ENCODE results near the gene ALPK3.
"Not testable (repeated sequence)": the region's sequence is repeated elsewhere in the genome, so short reads cannot be mapped to it uniquely, and the experiment has no call there.

The ALPK3 gene

DNA sequence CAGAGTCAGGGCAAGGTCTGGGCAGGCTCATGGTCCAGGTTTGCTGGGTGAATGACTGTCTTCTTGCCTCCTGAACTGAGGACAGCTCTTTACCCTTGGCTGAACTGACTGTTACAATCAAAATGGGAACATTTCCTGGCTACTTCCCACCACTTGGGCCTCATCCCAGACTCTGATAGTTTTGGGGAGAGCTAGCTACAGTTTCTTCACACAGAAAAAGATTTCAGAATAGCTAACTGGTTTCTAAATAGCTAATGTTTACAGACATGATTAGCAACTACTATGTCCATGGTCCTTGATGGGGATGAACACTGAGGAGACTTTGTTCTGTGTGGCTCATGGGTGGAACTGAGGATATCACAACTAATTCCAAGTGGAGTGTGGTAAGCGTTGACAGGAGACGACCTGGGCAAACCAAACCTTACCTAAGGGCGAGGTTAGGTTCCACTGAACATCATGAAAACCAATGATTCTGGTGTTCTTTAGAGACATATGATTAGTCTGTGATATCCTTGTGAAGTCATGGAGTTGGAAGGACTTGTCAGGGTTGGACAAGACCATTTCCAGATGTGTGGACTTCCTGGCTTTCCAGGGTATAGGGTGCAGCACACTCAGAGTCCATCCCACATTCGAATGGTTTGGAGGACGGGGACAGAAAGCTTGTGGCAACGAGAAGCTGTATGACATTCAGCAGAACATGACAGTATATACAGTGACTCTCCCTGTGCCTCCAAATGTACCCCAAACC, 7.3 kb downstream of the ALPK3 start:
- DNase-seq = no peak
- ATAC-seq = no peak

DNA sequence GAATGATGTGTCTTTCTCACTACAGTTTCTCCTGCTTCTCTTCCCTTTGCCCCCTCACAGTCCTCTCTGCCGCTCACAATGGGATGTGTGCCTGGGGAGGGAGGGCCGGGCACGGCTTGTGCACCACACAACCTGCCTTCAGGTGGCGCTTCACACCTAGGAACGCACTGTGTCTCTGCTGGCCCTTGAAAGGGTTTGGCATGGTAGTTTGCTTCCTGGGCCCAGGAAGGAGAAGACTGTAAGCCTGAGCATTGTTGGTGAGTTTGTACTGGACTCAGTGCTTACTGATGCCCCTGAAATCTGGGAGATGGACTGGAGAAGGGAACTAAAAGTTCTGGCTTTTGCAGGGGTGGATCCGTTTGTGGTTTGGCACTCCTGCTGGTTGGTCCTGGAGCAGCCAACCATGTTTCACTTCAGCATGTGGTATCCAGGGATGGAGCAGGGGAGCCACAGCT, 9.2 kb downstream of the ALPK3 start:
- ATAC-seq (peak; percentile 55), DNase-seq (peak; percentile 19)

DNA sequence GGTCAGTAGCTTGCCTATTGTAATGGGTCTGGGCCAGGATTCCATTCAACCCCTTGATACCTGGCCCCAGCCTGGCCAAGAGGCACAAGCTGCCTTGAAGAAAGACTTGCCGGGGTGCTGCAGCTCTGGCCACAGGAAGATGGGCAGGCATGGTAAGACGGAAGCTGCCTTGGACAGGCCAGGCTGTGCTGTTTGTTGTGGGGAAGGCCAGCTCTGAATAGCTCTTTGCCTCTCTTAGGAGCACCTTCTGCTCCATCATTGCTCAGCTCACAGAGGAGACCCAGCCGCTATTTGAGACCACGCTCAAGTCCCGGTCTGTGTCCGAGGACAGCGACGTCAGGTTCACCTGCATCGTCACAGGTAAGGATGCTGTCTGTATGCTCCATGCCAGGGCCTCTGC, 10.1 kb downstream of the ALPK3 start:
- no peak for ATAC-seq
- DNase-seq = no peak

DNA sequence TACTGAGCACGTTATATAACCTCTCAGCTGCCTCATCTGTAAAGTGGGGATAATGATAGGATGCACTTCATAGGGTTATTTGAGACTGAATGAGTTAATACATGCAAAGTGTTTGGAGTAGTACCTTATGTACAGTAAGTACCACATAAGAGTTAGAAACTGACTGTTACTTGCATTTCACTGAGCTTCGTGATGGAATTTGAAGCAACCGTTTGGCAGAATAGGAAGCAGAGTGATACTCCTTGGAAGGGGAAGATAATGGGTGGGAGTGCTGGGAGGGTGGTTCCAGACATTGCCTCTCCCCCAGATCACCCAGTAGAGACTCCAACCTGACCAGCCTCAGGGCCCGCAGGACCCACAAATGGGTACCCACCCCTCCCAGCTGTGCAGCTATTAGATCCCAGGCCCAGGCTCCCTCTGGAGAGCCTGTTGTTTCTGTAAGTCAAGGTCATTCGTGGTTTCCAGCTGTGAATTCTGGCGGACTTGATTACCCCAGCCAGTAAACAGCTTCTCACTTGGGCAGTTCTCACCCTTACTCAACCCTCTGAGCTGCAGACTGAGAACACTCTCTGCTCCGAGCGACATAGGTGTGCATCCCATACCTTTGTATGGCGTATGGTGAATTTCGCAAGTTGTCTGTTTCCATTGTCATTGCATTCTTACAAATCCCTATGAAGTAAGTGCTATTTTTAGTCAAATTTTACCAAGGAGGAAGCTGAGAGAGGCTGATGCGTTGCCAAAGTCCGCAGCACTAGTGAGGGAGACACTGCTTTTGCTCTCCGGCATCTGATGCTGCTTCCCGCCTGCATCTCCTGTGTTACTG, 11.1 kb downstream of the ALPK3 start:
- no peak for DNase-seq
- no peak for ATAC-seq

DNA sequence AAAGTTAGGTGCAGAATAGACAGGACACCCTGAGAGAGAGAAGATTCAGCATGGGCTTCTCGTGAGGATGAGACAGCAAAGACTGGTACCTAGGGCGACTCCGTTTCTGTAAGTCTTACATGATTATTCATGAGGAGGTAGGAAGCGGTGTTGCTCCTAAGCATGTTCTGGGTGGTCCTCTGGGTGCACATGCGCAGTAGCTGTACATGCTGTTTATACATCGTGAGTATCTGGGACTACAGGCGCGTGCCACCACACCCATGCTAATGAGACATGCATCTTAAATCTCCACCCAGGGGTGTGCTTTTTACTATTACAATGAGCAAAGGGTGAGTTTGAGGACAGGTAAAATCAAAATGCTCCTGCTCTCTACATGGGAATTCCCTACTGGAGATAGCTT, 12.3 kb downstream of the ALPK3 start:
- DNase-seq = no peak
- no peak for ATAC-seq

DNA sequence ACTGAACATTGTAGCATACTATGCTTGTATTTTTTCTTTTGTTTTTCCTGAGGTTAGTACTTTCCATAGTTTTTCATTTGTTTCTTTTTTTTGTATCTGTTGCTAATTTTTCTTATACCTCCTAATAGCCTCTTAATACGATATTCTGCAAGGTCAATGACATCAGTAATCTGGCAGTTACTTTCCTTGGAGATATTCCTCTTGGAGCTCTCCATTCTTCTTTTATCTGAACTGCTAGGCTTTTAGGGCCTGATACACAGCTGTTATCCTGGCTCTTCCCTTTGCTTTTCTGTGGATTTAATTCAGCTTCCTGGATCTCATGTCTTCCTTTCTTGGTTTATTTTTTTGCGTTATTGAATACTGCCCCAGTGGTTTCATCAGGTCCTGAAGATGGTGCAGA, 12.9 kb downstream of the ALPK3 start:
- ATAC-seq = no peak
- no peak for DNase-seq

DNA sequence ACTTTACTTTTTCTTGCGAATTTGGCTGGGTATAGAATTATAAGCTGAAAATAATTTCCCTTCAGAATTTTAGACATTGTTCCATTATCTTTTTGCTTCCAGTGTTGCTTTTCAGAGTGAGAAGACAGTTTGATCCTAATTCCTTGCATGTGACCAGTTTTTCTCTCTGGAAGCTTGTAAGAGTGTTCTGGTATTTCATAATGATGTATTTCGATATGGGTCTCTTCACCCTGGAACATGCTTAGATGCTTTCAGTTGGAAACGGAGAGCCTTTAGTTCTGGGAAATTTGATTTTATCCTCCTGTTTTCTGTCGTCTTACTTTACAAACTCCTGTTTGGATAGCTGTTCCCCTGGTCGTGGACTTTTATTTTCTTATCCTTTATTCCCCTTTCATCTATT, 13.9 kb downstream of the ALPK3 start:
- ATAC-seq (no peak), DNase-seq (no peak)

DNA sequence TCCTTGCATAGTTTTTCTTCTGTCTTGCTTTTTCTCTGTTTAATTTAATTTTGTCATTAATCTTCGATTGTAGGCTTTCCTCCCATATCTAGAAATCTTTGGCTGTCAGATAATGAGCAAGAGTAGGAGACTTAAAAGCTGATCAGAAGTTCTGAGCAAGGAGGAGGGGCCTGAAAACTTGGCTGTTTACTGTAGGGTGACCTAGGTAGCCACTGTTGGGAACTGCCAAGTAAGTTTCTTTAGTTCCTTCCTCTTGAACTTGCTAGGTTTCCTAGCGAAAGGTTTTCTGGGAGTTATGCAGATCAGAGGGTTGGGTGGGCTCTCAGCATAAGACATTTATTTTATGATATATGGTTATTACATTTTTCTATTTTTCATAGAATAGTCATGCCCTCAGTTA, 14.5 kb downstream of the ALPK3 start:
- ATAC-seq (no peak), DNase-seq (no peak)

DNA sequence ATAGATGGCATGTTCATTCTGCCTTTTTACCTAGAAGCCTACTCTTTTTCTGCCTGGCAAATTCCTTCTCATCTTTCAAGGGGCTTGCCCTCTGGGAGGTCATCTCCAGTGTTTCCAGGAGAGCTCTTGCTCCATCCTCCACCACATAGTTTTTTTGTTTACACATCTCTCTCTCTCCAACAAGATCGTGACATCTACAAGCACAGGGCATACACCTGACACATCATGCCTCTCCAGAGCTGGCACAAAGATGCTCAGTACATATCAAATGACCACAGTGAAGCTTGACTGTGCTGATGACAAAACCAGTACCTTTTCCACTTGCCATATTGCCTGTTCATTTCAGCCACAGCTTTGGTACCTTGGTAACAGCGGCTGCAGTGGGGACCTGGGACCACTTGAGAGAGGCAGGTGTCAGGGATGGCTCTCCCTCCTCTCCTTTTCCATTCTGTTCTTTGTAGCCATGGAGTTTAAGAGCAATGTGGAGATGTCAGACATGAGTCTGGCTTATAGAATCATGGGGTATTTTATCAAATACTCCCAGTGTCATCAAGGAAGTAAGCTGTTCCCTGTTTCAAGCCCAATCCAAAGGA, 15.4 kb downstream of the ALPK3 start:
- ATAC-seq (no peak), DNase-seq (no peak)

DNA sequence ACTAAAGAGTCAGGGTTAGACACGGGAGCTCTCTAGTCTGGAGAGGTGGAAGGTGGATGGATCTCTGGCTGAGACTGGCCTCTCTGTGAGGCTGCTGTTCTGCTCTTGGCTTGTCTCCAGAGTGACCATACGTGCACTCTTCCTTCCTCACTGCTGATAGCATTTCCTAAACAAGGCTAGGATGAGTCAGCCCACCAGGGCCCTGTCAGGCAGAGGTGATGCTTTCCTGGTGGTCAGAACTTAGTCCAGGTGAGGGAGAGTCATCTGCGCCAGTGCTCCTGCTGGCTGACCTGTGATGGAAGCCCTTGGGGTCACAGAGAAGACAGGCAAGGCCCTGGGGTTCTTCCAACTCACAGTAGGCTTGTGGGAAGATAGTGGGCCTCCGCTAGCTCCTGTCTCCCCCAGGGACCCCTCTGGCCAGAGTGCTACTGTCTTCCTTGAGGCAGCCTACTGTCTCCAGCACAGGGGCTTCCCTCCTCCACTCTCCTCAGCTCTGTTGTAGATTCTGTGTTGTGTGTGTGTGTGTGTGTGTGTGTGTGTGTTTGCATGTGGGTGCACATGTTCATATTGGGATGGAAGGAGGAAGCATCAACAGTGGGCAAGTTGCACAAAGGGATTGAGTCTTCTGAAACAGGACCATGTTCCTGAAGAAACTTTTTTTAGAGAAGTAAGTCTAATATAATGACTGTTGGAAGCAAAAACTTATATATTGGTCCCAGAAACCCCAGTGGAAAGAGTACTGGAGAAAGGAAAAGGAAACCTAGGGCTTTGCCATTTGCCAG, 16.5 kb downstream of the ALPK3 start:
- DNase-seq (no peak), ATAC-seq (no peak)

DNA sequence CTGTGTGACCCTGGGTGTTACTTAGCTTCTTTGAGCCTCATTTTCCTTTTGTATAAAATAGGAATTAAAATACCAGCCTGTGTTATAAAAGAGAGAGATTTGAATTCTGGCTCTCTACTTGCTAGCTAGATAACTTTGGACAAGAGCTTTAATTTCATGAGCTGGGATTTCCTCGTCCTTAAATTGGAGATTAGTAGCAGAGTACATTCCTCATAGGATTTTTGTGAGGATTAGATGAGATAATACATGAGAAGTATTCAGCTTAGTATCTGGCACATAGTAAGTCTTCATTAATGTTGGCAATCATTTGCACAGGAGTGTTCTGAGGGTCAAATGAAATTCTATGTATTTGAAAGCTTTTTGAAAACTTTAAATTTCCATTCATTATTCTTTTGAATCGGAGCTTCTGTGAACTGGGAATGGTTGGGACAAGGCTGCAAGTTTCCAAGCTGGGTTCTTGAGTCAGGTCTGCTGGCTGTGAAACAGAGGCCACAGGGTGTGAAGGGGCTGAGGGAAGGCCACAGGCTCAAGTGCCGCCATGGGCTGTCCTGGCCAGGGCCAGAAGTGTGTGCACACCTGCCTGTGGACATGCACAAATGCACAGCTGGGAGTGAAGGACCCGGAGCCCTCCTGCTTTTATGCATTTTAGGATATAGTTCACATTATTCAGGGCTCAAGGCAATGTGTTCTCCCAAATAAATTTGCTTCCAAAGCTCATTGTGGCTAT, 17.2 kb downstream of the ALPK3 start:
- ATAC-seq (no peak), DNase-seq (no peak)

DNA sequence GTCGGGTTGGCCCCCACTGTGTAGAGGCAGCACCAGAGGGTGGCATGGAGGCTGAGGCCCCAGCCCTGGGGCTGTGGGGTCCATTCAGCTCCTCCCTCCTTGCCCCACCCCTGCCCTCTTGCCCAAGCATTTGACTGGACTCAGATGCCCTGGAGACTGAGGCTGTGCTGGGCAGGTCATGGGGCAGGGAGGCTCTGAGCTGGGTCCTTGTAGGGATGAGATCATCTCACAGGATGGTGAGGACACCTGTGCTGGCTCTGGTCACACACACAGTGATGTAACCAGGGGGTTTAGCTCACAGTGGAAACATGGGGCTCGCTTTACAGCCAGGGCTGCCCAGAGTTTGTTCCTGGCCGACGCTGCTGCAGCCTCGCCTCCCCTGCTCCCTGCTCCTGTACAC, 17.8 kb downstream of the ALPK3 start:
- no peak for ATAC-seq
- no peak for DNase-seq

DNA sequence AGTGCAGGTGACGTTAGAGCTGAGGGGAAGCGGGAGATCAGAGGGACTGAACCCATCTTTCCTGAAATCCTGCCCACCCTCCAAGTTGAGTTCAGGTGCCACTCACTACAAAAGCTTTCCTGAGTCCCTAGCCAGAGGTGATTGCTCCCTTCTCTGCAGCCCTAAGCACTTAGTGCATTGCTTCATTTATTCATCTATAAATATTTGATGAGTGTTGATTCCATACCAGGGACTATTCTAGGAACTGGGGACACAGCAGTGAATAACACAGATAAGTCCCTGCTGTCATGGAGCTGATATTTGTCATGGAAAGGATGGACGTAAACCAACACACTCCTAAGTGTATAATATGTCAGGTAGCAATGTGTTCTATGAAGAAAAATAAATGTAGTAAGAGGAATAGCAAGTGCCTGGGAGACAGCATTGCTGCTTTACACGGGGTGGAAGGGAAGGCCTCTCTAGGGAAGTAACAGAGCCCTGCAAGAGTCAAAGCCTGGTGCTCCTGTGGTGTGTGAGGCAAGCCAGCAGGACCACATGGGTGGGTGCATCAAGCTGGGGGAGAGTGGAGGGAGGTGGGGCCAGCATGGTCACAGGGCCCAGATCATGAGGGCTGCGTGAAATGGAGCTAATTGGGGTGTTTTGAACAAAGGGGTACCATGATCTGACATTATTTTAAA, 18.6 kb downstream of the ALPK3 start:
- no peak for DNase-seq

DNA sequence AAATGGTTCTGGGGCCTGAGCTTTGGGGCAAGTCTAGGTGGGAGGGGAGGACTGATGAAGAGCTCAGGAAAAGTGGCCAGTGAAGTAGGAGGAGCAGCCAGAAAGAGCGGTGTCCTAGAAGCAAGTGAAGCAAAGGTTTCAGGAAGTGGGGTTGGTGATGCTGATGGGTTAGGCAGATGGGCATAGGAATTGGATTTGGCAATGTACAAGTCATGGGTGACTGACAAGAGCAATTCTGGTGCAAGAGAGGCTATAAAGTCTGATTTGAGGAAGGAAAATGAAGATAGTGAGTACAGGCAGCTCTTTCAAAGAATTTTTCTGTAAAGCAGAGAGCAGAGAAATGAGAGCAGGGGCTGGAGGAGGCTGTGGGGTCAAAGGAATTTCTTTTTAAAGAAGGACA, 19.7 kb downstream of the ALPK3 start:
- DNase-seq = no peak
- ATAC-seq = no peak

More for the DNA sequence above, 18.6 kb downstream of the ALPK3 start:
- no peak for ATAC-seq

DNA sequence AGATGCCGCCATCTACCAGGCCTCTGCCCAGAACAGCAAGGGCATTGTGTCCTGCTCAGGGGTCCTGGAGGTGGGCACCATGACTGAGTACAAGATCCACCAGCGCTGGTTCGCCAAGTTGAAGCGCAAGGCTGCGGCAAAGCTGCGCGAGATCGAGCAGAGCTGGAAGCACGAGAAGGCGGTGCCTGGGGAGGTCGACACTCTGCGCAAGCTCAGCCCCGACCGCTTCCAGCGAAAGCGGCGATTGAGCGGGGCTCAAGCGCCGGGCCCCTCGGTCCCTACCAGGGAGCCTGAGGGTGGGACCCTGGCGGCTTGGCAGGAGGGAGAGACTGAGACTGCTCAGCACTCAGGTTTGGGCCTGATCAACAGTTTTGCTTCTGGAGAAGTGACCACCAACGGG, 22.6 kb downstream of the ALPK3 start:
- DNase-seq = no peak
- no peak for ATAC-seq

DNA sequence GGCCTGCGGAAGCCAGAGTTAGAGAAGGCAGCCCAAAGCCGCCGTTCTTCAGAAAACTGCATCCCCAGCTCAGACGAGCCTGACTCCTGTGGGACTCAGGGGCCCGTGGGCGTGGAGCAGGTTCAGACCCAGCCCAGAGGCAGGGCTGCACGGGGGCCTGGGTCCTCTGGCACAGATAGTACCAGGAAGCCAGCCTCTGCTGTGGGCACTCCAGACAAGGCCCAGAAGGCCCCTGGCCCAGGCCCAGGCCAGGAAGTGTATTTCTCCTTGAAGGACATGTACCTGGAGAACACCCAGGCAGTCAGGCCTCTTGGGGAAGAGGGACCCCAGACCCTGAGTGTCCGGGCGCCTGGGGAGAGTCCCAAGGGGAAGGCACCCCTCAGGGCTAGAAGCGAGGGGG, 23.1 kb downstream of the ALPK3 start:
- ATAC-seq = no peak
- DNase-seq = no peak

DNA sequence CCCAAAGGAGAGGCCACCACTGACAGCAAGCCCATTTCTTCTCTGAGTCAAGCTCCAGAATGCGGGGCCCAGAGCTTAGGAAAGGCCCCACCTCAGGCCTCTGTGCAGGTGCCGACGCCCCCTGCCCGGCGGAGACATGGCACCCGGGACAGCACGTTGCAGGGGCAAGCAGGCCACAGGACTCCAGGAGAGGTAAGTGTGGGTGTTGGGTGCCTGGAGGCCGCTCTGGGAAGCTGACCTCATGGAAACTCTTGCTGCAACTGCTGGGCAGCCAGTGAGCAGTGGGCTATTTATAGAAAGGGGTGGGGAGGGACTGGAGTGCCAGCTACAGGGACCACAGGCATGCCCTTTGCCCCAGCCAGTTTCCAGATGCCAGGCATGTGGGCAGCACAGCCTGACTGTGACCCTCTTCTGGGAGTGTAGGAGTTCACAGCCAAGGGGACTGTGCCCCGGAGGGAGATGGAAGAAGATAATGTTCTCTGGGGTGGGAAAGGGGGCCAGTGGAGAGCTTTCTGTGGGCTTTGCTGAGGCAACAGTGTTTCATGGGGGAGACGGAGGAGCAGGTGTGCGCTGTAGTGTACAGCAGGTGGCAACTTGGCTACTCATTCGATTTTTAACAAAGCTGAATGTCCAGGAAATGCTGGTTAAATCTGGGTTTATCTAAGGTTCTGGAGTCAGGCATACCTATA, 23.7 kb downstream of the ALPK3 start:
- ATAC-seq (no peak), DNase-seq (no peak)

DNA sequence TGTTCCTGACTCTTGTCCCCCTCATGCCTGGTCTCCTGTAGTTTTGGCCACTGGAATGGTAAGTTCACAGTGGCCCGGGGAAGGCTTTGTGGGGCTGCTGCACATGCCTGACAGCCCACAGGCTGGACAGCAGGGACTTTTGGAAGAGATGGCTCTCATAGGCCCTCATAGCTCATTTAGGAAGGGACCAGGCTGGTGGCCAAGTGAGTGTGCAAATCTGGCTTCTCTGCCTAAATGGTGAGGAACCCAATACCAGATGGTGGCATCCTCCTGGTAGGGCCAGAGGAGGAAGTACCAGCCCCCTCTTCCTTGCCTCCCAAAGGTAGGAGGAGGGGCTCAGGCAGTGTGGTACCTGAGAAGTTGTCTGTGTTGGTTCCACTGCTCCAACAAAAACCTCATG, 25.6 kb downstream of the ALPK3 start:
- no peak for ATAC-seq
- DNase-seq = no peak

DNA sequence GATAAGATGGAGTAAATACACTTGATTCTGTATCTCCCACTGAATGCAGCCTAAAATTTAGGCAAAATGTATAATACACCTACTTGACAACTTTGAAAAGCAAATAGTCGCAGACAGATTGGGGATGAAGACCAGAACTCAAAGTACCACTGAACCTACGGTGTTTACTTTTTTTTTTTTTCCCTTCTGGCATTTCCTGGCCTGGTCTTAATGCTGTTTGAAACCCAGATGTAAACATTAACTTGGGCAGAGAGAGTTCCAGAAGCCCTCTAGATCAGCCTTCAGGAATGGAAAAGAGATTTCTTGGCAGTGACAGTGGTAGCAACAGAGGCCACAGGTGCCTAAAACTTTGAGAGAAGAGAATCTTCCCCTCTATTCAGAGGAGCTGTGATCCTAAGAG, 27.8 kb downstream of the ALPK3 start:
- ATAC-seq = no peak
- DNase-seq = no peak

DNA sequence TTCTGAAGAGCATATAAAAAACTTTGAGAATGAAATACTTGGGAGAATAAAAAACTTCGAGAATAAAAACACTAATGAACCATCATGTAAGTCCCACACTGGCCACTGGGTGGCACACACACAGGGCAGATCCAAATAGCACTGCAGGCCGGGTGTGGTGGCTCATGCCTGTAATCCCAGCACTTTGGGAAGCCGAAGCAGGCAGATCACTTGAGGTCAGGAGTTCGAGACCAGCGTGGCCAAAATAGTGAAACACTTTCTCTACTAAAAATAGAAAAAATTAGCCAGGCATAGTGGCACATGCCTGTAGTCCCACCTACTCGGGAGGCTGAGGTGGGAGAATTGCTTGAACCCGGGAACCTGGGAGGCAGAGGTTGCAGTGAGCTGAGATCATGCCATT, 28.5 kb downstream of the ALPK3 start:
- not testable (repeated sequence) for ATAC-seq
- peak; percentile 54 for DNase-seq

DNA sequence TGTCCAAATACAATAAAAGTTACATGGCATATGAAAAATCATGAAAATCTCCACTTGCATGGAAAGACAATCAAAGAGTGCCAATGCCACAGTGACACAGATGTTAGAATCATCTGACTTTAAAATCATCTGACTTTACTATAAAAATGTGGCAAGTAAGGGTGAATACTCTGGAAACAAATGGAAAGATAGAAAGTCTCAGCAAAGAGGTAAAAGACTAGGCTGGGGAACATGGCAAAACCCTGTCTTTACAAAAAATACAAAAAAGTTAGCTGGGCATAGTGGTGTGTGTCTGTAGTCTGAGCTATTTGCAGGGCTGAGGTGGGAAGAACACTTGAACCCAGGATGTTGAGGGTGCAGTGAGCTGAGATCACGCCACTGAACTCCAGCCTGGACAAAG, 29.1 kb downstream of the ALPK3 start:
- ATAC-seq = no peak
- DNase-seq = no peak

Measured in stimulated activated naive CD8-positive, alpha-beta T cell treated with anti-CD3 and anti-CD28 coated beads, Interleukin-15, Interleukin-2, amounts not matched to agents 100 U/mL and 50 U/mL, for 24 hours (primary cell).